ENCODE data around the gene GCG. TPM values are rescaled to one million over a fixed set of nuclear protein-coding genes. Genes with fewer than 3 reads are reported as not detected.

The GCG gene
- polyA plus RNA-seq, 1 donor from 2014 or later, result not detected

DNA sequence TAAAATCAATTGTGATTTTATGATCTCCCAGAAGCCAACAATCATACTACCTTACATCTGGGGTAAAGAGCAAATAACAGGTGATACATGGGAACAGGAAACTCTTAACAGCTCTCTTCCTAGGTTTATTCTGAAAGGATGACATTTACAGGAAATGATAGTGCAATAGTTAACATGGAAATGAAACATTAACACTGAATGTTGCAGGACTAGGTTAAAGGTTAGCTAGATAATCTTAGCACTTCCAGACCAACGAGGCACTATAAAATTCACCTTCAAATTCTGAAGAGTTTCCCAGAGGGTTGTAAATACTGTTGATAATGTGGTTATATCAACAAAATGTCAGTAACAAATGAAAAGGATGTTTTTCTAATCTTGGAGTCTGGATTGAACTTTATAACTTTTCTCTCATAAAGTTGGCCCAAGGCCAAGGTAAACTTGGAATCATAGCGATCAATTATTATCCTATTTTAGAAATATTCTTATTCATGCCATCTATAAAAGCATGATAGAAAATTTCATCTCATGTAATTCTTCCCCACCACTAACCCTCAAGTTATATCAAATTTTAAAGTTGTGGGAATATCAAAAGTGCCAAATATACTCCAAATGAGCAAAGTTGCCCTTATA is 32.9 kb upstream of the GCG start:
- no peaks in the 10 kb centered on the region for H3K36me3 ChIP-seq (ENCODE audit: insufficient read depth, low read length)
- no peak overlapping the region for H3K4me3 ChIP-seq (ENCODE audit: low read length)
- no peaks in the 10 kb centered on the region for H4K20me1 ChIP-seq (ENCODE audit: insufficient read depth)
- H3K9ac ChIP-seq (ENCODE audit: low read length), result no peak overlapping the region
- no peaks in the 10 kb centered on the region for H3K9me3 ChIP-seq (ENCODE audit: low read length)
- no peaks in the 10 kb centered on the region for H3K27me3 ChIP-seq (ENCODE audit: insufficient read depth, low read depth, low read length)
- H3K4me2 ChIP-seq (ENCODE audit: low read length), result no peak overlapping the region
- H3K79me2 ChIP-seq (replicated peaks; ENCODE audit: insufficient read depth, low read length), result no peaks in the 10 kb centered on the region
- H3K27ac ChIP-seq (ENCODE audit: low read length), result no peak overlapping the region
- no peaks in the 10 kb centered on the region for H3F3A ChIP-seq (ENCODE audit: insufficient read depth, low read length, poor library complexity, severe bottlenecking)
- H2AFZ ChIP-seq (ENCODE audit: low read depth, low read length), result no peak overlapping the region
- no peaks in the 10 kb centered on the region for H3K9me2 ChIP-seq (ENCODE audit: insufficient read depth, low read length)
- no peak for TF ChIP-seq MXI1 (conservative IDR thresholded peaks at IDR 0.05; ENCODE audit: poor library complexity, severe bottlenecking)
- TF ChIP-seq POLR2AphosphoS5 (IDR thresholded peaks at IDR 0.05), result no peak
- TF ChIP-seq EZH2 (IDR thresholded peaks at IDR 0.05; ENCODE audit: borderline replicate concordance, insufficient read depth, low read length, poor library complexity, severe bottlenecking), result no peak
- no peak for TF ChIP-seq TAF1 (IDR thresholded peaks at IDR 0.05; ENCODE audit: low read depth)
- TF ChIP-seq RAD21 (conservative IDR thresholded peaks at IDR 0.05), result no peak
- TF ChIP-seq, protein P1, sequence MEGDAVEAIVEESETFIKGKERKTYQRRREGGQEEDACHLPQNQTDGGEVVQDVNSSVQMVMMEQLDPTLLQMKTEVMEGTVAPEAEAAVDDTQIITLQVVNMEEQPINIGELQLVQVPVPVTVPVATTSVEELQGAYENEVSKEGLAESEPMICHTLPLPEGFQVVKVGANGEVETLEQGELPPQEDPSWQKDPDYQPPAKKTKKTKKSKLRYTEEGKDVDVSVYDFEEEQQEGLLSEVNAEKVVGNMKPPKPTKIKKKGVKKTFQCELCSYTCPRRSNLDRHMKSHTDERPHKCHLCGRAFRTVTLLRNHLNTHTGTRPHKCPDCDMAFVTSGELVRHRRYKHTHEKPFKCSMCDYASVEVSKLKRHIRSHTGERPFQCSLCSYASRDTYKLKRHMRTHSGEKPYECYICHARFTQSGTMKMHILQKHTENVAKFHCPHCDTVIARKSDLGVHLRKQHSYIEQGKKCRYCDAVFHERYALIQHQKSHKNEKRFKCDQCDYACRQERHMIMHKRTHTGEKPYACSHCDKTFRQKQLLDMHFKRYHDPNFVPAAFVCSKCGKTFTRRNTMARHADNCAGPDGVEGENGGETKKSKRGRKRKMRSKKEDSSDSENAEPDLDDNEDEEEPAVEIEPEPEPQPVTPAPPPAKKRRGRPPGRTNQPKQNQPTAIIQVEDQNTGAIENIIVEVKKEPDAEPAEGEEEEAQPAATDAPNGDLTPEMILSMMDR (IDR thresholded peaks at IDR 0.05; ENCODE audit: poor library complexity, severe bottlenecking), result no peak
- no peak for TF ChIP-seq SMC3 (conservative IDR thresholded peaks at IDR 0.05; ENCODE audit: poor library complexity)
- TF ChIP-seq EP300 (conservative IDR thresholded peaks at IDR 0.05; ENCODE audit: poor library complexity, severe bottlenecking), result no peak
- TF ChIP-seq REST (IDR thresholded peaks at IDR 0.05; ENCODE audit: borderline replicate concordance), result no peak

GRCh38 chr2:162184359-162184758 is 32.3 kb upstream of the GCG start:
- Histone ChIP-seq H4K20me1 (ENCODE audit: insufficient read depth) (no peaks in the 10 kb centered on the region), H3K9me2 (ENCODE audit: insufficient read depth, low read length) (no peaks in the 10 kb centered on the region), H2AFZ (ENCODE audit: low read depth, low read length) (no peak overlapping the region), H3K9me3 (ENCODE audit: low read length) (no peaks in the 10 kb centered on the region), H3K4me2 (ENCODE audit: low read length) (no peak overlapping the region), H3K9ac (ENCODE audit: low read length) (no peak overlapping the region), H3K4me3 (ENCODE audit: low read length) (no peak overlapping the region), H3F3A (ENCODE audit: insufficient read depth, low read length, poor library complexity, severe bottlenecking) (no peaks in the 10 kb centered on the region), H3K36me3 (ENCODE audit: insufficient read depth, low read length) (no peaks in the 10 kb centered on the region), H3K79me2 (replicated peaks; ENCODE audit: insufficient read depth, low read length) (no peaks in the 10 kb centered on the region), H3K27ac (ENCODE audit: low read length) (no peak overlapping the region), H3K27me3 (ENCODE audit: insufficient read depth, low read depth, low read length) (no peaks in the 10 kb centered on the region)
- TF ChIP-seq RAD21 (conservative IDR thresholded peaks at IDR 0.05) (no peak), POLR2AphosphoS5 (IDR thresholded peaks at IDR 0.05) (no peak), SMC3 (conservative IDR thresholded peaks at IDR 0.05; ENCODE audit: poor library complexity) (no peak), EP300 (conservative IDR thresholded peaks at IDR 0.05; ENCODE audit: poor library complexity, severe bottlenecking) (no peak), EZH2 (IDR thresholded peaks at IDR 0.05; ENCODE audit: borderline replicate concordance, insufficient read depth, low read length, poor library complexity, severe bottlenecking) (no peak), MXI1 (conservative IDR thresholded peaks at IDR 0.05; ENCODE audit: poor library complexity, severe bottlenecking) (no peak), TAF1 (IDR thresholded peaks at IDR 0.05; ENCODE audit: low read depth) (no peak), REST (IDR thresholded peaks at IDR 0.05; ENCODE audit: borderline replicate concordance) (no peak)
- TF ChIP-seq, protein P1 (IDR thresholded peaks at IDR 0.05; ENCODE audit: poor library complexity, severe bottlenecking), result no peak

All from neural cell (in vitro differentiated cells).